HCT116 (cell line): ENCODE results near the gene HAPSTR1. TPM values are rescaled to one million over a fixed set of nuclear protein-coding genes. Genes with fewer than 3 reads are reported as not detected.

Experiments used
- ATAC-seq: fragments of 200-7000 bp; cut with Tn5 transposase; 2 replicates; pipeline ENCODE4 v1.9.1; 2020; ENCODE audit warnings: mild to moderate bottlenecking, moderate library complexity
- BruUV-seq: library from RNA; stranded (reverse); fragments of 400-500 nt; replicated peaks from 2 replicates; lab custom pipeline; 2021; lab: Mats Ljungman, UMichigan
- CTCF ChIA-PET: fragments of 300-600 bp; sonication (Branson Sonifier 250); formaldehyde crosslinking; loops from one replicate; lab custom pipeline; 2021; ENCODE audit warnings: antibody characterized with exemption; lab: Charles Lee
- POLR2A ChIA-PET: fragments of 300-600, 350-600 bp; sonication (Branson Sonifier 250); formaldehyde crosslinking; loops from one replicate; lab custom pipeline; 2021; ENCODE audit warnings: antibody characterized with exemption; lab: Charles Lee
- RAD21 ChIA-PET, 2 experiments: fragments of 300-600 bp; sonication (Branson Sonifier 250); formaldehyde crosslinking; loops; one replicate each; lab custom pipeline; 2023; ENCODE audit warnings: low total read pairs in 2 of 2; ENCODE audit not compliant: uncharacterized antibody in 2 of 2, unreplicated experiment in 2 of 2, low non-redundant PET in 1 of 2; lab: Charles Lee
- DNase-seq: peaks from one replicate; pipeline ENCODE4 v3.0.0-alpha.2; 2010; ENCODE audit warnings: low read depth, low spot score
- H2AFZ ChIP-seq: fragments of 200-600 bp; shearing (Covaris generic), sonication (generic); 2 replicates; pipeline ENCODE4 v1.6.1; 2017; ENCODE audit warnings: low read depth, mixed run types, mixed read lengths, antibody characterized with exemption, low read length; ENCODE audit not compliant: poor library complexity, severe bottlenecking
- H3K27ac ChIP-seq: 2 replicates; pipeline ENCODE4 v1.5.1; 2012; ENCODE audit warnings: low read depth, low read length
- H3K27me3 ChIP-seq: fragments of 200-600 bp; sonication (generic); 2 replicates; pipeline ENCODE4 v1.6.1; 2016; ENCODE audit warnings: mixed run types, low read length, mixed read lengths; ENCODE audit not compliant: insufficient read depth
- H3K36me3 ChIP-seq, 2 experiments: fragments of 200-500 bp in 1 of 2; fragments of 200-600 bp in 1 of 2; sonication (Bioruptor generic) in 1 of 2; sonication (generic) in 1 of 2; 2 replicates each; pipeline versions ENCODE4 v1.5.1 to v1.6.1; 2014 to 2016; ENCODE audit warnings: low read length in 2 of 2, inconsistent platforms in 1 of 2, mixed read lengths in 1 of 2, mixed run types in 1 of 2; ENCODE audit not compliant: insufficient read depth in 2 of 2, control insufficient read depth in 1 of 2
- H3K4me1 ChIP-seq, 2 experiments: fragments of 200-600 bp in 1 of 2; sonication (generic) in 1 of 2; 2 replicates each; pipeline versions ENCODE4 v1.5.1 to v1.6.1; 2012 to 2017; ENCODE audit warnings: low read length in 2 of 2, inconsistent platforms in 1 of 2, mild to moderate bottlenecking in 1 of 2, mixed read lengths in 1 of 2, mixed run types in 1 of 2, moderate library complexity in 1 of 2; ENCODE audit not compliant: insufficient read depth in 2 of 2, control insufficient read depth in 1 of 2
- H3K4me2 ChIP-seq: fragments of 200-600 bp; sonication (generic); 2 replicates; pipeline ENCODE4 v1.6.1; 2017; ENCODE audit warnings: mixed run types, low read length, mixed read lengths
- H3K4me3 ChIP-seq, 2 experiments: fragments of 200-600 bp in 1 of 2; sonication (generic) in 1 of 2; replicated peaks in 1 of 2; 2 replicates each; pipeline ENCODE4 v1.5.1; 2011 to 2016; ENCODE audit warnings: low read length in 2 of 2, control low read depth in 1 of 2, low read depth in 1 of 2, mild to moderate bottlenecking in 1 of 2, mixed read lengths in 1 of 2, mixed run types in 1 of 2
- H3K79me2 ChIP-seq: fragments of 200-600 bp; sonication (generic); 2 replicates; pipeline ENCODE4 v1.6.1; 2017; ENCODE audit warnings: mild to moderate bottlenecking, mixed run types, low read length, moderate library complexity, mixed read lengths; ENCODE audit not compliant: insufficient read depth
- H3K9ac ChIP-seq: fragments of 200-600 bp; sonication (generic); 2 replicates; pipeline ENCODE4 v1.6.1; 2016; ENCODE audit warnings: low read length, mixed read lengths
- H3K9me2 ChIP-seq: fragments of 200-600 bp; sonication (generic), shearing (Covaris generic); 2 replicates; pipeline ENCODE4 v1.6.1; 2017; ENCODE audit warnings: mixed run types, mild to moderate bottlenecking, moderate library complexity; ENCODE audit not compliant: insufficient read depth
- H3K9me3 ChIP-seq, 2 experiments: fragments of 200-500 bp in 1 of 2; fragments of 200-600 bp in 1 of 2; sonication (Bioruptor generic) in 1 of 2; sonication (generic) in 1 of 2; 2 replicates each; pipeline ENCODE4 v1.6.1; 2014 to 2017; ENCODE audit warnings: low read length in 2 of 2, mixed read lengths in 2 of 2, inconsistent platforms in 1 of 2, low read depth in 1 of 2, mild to moderate bottlenecking in 1 of 2, mixed run types in 1 of 2, moderate library complexity in 1 of 2; ENCODE audit not compliant: control insufficient read depth in 1 of 2, insufficient read depth in 1 of 2
- H4K20me1 ChIP-seq: fragments of 200-600 bp; sonication (generic), shearing (Covaris generic); 2 replicates; pipeline ENCODE4 v1.6.1; 2017; ENCODE audit warnings: mixed run types, mild to moderate bottlenecking, moderate library complexity; ENCODE audit not compliant: insufficient read depth
- EGR1 ChIP-seq: IDR thresholded peaks from 2 replicates; pipeline ENCODE4 v1.6.1; 2012; ENCODE audit warnings: low read depth
- POLR2AphosphoS5 ChIP-seq: IDR thresholded peaks from 2 replicates; pipeline ENCODE4 v1.6.1; 2011; ENCODE audit warnings: mild to moderate bottlenecking, low read depth, low read length, moderate library complexity
- RAD21 ChIP-seq: IDR thresholded peaks from 2 replicates; pipeline ENCODE4 v1.6.1; 2012; ENCODE audit warnings: low read depth, mild to moderate bottlenecking
- intact Hi-C: fragments of 100-400 bp; cut with micrococcal nuclease; formaldehyde crosslinking; loops from 2 replicates; pipeline ENCODE4 v1.10.0; 2022
- total RNA-seq: library from RNA; stranded (reverse); gene quantifications from one replicate; pipeline ENCODE4 v1.2.1, GENCODE V29; 2021; ENCODE audit not compliant: unreplicated experiment
- TF ChIP-seq, protein P1 (sequence below): IDR thresholded peaks from 2 replicates; pipeline ENCODE4 v1.6.1; 2012
- TF ChIP-seq, protein P2 (sequence below), 3 experiments: fragments of 200-600 bp in 1 of 3; sonication (generic) in 1 of 3; IDR thresholded peaks in 2 of 3; conservative IDR thresholded peaks in 1 of 3; 2 replicates each; pipeline ENCODE4 v1.5.1; 2012 to 2017; ENCODE audit warnings: low read depth in 2 of 3, low read length in 2 of 3, antibody characterized with exemption in 1 of 3, borderline replicate concordance in 1 of 3, control low read depth in 1 of 3, mild to moderate bottlenecking in 1 of 3, mixed read lengths in 1 of 3, mixed run types in 1 of 3, moderate library complexity in 1 of 3; ENCODE audit not compliant: insufficient read depth in 1 of 3

Gene HAPSTR1
- total RNA-seq, 1 experiment from 2014 or later, result 54.9 TPM

DNA sequence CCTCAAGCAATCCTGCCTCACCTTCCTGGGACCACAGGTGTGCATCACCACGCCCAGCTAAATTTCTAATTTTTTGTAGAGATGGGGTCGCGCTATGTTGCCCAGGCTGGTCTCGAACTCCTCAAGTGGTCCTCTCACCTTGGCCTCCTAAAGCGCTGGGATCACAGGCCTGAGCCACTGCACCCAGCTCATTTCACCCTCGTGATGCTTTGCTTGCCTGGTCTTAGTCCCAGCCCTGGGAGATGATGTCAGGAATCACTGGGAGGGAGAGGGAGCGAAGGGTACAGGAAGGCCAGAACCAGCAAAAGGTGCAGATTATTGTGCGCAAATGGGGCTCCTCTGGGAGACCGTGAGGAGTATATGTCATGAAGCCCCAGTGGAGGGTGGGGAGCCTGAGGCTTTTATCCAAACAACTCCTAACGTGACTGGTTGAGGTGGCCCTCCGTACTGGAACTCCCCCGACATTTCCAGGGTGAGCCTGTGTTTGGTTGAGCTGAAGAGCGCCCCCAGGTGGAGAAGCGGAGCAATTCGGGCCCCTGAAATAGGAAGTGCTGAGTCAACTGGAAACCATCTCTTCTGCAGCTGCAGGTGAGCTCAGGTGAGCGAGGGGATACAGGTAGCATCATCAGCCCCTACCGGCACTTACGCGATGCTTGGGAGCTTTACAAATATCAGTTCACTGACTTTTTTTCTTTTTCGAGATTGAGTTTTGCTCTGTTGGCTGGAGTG, 41.2 kb upstream of the HAPSTR1 start:
- H3K4me2 ChIP-seq, result peak overlapping the region; percentile 26; the same call in 1 of the 2 replicates
- no peak for ATAC-seq
- ChIA-PET CTCF (interaction anchor here (0.9 to 2.2 kb wide), 11 partner anchors 9 to 181 kb away, joined by 3 to 14 read pairs (median 4); partner anchors contain the start of gene CARHSP1), POLR2A (interaction anchor here (0.6 to 1.4 kb wide), 4 partner anchors 18 to 63 kb away, joined by 3 to 5 read pairs (median 4); no protein-coding TSS in a partner anchor), RAD21 (no interaction called here)
- no peak overlapping the region for H3K9ac ChIP-seq
- no peaks in the 10 kb centered on the region for H3K9me2 ChIP-seq
- no peaks in the 10 kb centered on the region for H3K9me3 ChIP-seq
- DNase-seq, result no peak
- no peak overlapping the region; the same call in 1 of the 2 replicates for H3K27ac ChIP-seq
- H4K20me1 ChIP-seq, result no peaks in the 10 kb centered on the region
- no peaks in the 10 kb centered on the region for H3K79me2 ChIP-seq
- H3K36me3 ChIP-seq, result no peaks in the 10 kb centered on the region
- no peak overlapping the region for H2AFZ ChIP-seq
- TF ChIP-seq, protein P1, sequence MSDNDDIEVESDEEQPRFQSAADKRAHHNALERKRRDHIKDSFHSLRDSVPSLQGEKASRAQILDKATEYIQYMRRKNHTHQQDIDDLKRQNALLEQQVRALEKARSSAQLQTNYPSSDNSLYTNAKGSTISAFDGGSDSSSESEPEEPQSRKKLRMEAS, result no peak
- 0 out of 2 replicates have a peak, but pooled peaks have one; percentile 16 for TF ChIP-seq POLR2AphosphoS5
- peak; percentile 34 for TF ChIP-seq RAD21
- TF ChIP-seq, protein P2, sequence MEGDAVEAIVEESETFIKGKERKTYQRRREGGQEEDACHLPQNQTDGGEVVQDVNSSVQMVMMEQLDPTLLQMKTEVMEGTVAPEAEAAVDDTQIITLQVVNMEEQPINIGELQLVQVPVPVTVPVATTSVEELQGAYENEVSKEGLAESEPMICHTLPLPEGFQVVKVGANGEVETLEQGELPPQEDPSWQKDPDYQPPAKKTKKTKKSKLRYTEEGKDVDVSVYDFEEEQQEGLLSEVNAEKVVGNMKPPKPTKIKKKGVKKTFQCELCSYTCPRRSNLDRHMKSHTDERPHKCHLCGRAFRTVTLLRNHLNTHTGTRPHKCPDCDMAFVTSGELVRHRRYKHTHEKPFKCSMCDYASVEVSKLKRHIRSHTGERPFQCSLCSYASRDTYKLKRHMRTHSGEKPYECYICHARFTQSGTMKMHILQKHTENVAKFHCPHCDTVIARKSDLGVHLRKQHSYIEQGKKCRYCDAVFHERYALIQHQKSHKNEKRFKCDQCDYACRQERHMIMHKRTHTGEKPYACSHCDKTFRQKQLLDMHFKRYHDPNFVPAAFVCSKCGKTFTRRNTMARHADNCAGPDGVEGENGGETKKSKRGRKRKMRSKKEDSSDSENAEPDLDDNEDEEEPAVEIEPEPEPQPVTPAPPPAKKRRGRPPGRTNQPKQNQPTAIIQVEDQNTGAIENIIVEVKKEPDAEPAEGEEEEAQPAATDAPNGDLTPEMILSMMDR (IDR thresholded peaks at IDR 0.05 in 2 of 3, conservative IDR thresholded peaks at IDR 0.05 in 1 of 3; ENCODE audit: borderline replicate concordance in 1 of 3, insufficient read depth in 1 of 3, low read depth in 2 of 3, low read length in 2 of 3), result peak; percentile 16 to 91 (median 86); a peak in 5 of 6 replicates
- TF ChIP-seq EGR1, result no peak
- intact Hi-C loops, result no loop called here
- no peaks in the 10 kb centered on the region for H3K27me3 ChIP-seq
- no peak overlapping the region for H3K4me3 ChIP-seq
- no TSS peak for BruUV-seq
- H3K4me1 ChIP-seq, result peaks cover 44 to 63% of the 10 kb centered on the region in 2 experiments
